Measurements from ENCODE around the gene TLL2.

DNA sequence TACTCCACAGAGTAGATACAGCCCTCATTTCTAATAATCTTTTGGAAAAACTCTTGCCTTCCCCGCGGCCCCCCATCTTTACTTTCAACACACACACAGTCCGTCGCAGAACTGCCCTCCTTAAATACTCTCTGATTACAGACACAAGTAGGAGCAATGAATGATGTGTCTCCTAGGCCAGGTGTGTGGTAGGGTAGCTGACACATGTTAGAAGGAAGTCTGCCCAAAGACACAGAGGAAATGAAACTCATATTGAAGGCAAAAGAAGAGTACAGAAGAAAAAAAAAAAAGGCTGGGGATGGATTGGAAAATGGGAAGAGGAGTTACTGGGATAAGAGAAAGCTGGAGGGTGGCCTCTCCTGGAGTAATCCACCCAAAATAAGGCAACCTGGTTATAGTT lies 169.5 kb downstream of the TLL2 start:
- TF ChIP-seq EZH2 (IDR thresholded peaks at IDR 0.05; ENCODE audit: borderline replicate concordance, low read depth, low read length, poor library complexity, severe bottlenecking) = no peak
- TF ChIP-seq, protein P1, sequence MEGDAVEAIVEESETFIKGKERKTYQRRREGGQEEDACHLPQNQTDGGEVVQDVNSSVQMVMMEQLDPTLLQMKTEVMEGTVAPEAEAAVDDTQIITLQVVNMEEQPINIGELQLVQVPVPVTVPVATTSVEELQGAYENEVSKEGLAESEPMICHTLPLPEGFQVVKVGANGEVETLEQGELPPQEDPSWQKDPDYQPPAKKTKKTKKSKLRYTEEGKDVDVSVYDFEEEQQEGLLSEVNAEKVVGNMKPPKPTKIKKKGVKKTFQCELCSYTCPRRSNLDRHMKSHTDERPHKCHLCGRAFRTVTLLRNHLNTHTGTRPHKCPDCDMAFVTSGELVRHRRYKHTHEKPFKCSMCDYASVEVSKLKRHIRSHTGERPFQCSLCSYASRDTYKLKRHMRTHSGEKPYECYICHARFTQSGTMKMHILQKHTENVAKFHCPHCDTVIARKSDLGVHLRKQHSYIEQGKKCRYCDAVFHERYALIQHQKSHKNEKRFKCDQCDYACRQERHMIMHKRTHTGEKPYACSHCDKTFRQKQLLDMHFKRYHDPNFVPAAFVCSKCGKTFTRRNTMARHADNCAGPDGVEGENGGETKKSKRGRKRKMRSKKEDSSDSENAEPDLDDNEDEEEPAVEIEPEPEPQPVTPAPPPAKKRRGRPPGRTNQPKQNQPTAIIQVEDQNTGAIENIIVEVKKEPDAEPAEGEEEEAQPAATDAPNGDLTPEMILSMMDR (conservative IDR thresholded peaks at IDR 0.05; ENCODE audit: low read depth, low read length) = no peak
